Neural progenitor cell (in vitro differentiated cells): Measurements from ENCODE around the gene PKHD1.
"Not testable (repeated sequence)": the region's sequence is repeated elsewhere in the genome, so short reads cannot be mapped to it uniquely, and the experiment has no call there.

ENCODE experiments used
- EZH2 ChIP-seq: fragments of 200-600 bp; sonication (generic); IDR thresholded peaks from 2 replicates; pipeline ENCODE4 v1.6.1; 2017; ENCODE audit warnings: antibody characterized with exemption, mild to moderate bottlenecking, moderate library complexity
- TF ChIP-seq, protein P1 (sequence below): fragments of 200-600 bp; sonication (generic); IDR thresholded peaks from 2 replicates; pipeline ENCODE4 v1.5.1; 2017; ENCODE audit warnings: antibody characterized with exemption, mild to moderate bottlenecking

DNA sequence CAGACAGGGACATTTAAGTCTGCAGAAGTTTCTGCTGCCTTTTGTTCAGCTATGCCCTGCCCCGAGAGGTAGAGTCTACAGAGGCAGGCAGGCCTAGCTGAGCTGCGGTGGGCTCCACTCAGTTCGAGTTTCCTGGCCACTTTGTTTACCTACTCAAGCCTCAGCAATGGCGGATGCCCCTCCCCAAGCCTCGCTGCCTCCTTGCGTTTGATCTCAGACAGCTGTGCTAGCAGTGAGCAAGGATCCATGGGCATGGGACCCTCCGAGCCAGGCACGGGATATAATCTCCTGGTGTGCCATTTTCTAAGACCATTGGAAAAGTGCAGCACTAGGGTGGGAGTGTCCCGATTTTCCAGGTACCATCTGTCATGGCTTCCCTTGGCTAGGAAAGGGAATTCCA is 164.9 kb downstream of the PKHD1 start:
- TF ChIP-seq, protein P1, sequence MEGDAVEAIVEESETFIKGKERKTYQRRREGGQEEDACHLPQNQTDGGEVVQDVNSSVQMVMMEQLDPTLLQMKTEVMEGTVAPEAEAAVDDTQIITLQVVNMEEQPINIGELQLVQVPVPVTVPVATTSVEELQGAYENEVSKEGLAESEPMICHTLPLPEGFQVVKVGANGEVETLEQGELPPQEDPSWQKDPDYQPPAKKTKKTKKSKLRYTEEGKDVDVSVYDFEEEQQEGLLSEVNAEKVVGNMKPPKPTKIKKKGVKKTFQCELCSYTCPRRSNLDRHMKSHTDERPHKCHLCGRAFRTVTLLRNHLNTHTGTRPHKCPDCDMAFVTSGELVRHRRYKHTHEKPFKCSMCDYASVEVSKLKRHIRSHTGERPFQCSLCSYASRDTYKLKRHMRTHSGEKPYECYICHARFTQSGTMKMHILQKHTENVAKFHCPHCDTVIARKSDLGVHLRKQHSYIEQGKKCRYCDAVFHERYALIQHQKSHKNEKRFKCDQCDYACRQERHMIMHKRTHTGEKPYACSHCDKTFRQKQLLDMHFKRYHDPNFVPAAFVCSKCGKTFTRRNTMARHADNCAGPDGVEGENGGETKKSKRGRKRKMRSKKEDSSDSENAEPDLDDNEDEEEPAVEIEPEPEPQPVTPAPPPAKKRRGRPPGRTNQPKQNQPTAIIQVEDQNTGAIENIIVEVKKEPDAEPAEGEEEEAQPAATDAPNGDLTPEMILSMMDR: not testable (repeated sequence)
- TF ChIP-seq EZH2: not testable (repeated sequence)
